OCI-LY7 (cell line): ENCODE results near the gene SULT6B1.

Experiments used
- EZH2phosphoT487 ChIP-seq: fragments of 200-600 bp; sonication (generic); IDR thresholded peaks from 2 replicates; pipeline ENCODE4 v1.6.1; 2018; ENCODE audit warnings: low read depth, borderline replicate concordance, mild to moderate bottlenecking, mixed run types, antibody characterized with exemption, low read length, moderate library complexity, mixed read lengths
- TF ChIP-seq, protein P1 (sequence below): fragments of 200-600 bp; sonication (generic); conservative IDR thresholded peaks from 2 replicates; pipeline ENCODE4 v1.5.1; 2014; ENCODE audit warnings: mild to moderate bottlenecking, antibody characterized with exemption, low read length, moderate library complexity, mixed read lengths

DNA sequence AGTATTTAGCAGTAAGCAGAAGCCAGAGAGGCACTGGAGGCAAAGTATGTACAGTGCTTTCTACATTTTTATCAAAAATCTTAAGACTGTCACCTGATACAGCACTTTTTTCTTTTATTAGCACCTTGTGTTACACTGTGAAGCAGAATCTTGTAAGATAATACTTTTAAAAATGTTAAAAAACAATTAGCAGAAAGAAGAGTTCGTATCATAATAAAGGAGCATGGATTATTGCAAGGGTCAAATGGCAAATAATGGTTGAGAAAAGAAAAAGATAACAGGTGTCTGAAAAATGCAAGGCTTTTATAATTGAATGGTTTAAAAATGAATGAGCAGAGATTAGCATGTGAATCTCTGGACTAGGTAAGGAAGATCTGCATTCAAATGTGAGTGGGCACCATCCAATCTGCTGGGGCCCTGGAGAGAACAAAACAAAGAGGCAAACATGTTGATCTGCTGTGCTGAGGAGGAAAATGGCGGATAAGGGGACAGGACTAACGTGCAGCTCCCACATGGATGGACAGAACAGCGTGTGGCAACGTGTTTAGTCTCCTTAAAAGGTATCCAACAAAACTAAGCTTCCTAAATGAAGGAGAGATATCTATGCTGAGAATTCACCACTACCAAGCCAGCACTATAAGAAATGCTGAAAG lies 17.3 kb upstream of the SULT6B1 start:
- TF ChIP-seq, protein P1, sequence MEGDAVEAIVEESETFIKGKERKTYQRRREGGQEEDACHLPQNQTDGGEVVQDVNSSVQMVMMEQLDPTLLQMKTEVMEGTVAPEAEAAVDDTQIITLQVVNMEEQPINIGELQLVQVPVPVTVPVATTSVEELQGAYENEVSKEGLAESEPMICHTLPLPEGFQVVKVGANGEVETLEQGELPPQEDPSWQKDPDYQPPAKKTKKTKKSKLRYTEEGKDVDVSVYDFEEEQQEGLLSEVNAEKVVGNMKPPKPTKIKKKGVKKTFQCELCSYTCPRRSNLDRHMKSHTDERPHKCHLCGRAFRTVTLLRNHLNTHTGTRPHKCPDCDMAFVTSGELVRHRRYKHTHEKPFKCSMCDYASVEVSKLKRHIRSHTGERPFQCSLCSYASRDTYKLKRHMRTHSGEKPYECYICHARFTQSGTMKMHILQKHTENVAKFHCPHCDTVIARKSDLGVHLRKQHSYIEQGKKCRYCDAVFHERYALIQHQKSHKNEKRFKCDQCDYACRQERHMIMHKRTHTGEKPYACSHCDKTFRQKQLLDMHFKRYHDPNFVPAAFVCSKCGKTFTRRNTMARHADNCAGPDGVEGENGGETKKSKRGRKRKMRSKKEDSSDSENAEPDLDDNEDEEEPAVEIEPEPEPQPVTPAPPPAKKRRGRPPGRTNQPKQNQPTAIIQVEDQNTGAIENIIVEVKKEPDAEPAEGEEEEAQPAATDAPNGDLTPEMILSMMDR = no peak
- no peak for TF ChIP-seq EZH2phosphoT487
